Measurements from ENCODE around the gene LEFTY2. TPM values are rescaled to one million over a fixed set of nuclear protein-coding genes. Genes with fewer than 3 reads are reported as not detected.

LEFTY2 gene
- total RNA-seq, 1 experiment from 2014 or later = not detected

- Histone ChIP-seq H3K4me3 (ENCODE audit: low read length) (no peak overlapping the region), H3K27ac (ENCODE audit: low read length) (no peak overlapping the region), H3K4me2 (ENCODE audit: low read length) (no peak overlapping the region), H3K9me3 (ENCODE audit: low read length) (no peaks in the 10 kb centered on the region), H3K9ac (ENCODE audit: low read length) (no peak overlapping the region), H3F3A (ENCODE audit: low read length, unreplicated experiment) (no peaks in the 10 kb centered on the region), H4K20me1 (ENCODE audit: low read length) (no peaks in the 10 kb centered on the region), H3K9me2 (replicated peaks; ENCODE audit: low read length) (no peaks in the 10 kb centered on the region), H2AFZ (ENCODE audit: low read length) (peak overlapping the region; percentile 7; the same call in 1 of the 2 replicates), H3K4me1 (ENCODE audit: insufficient read depth, low read length) (peaks cover 13% of the 10 kb centered on the region), H3K36me3 (ENCODE audit: low read depth, low read length) (no peaks in the 10 kb centered on the region), H3K27me3 (ENCODE audit: low read length) (no peaks in the 10 kb centered on the region), H3K79me2 (ENCODE audit: low read length) (peaks cover 5% of the 10 kb centered on the region)
- ChIA-PET POLR2A (ENCODE audit: unreplicated experiment) (no interaction called here), CTCF (no interaction called here)
- TF ChIP-seq EZH2 (IDR thresholded peaks at IDR 0.05; ENCODE audit: low read length, unreplicated experiment) = no peak
- no peak for TF ChIP-seq EZH2phosphoT487 (IDR thresholded peaks at IDR 0.05; ENCODE audit: borderline replicate concordance, low read length)
- TF ChIP-seq CTCF (conservative IDR thresholded peaks at IDR 0.05; ENCODE audit: low read depth, low read length) = no peak
- BruUV-seq (replicated peaks) = no TSS peak
- intact Hi-C loops (cut with micrococcal nuclease) = no loop called here
- DNase-seq (no peak), ATAC-seq (no peak)
Observed at GRCh38 chr1:225928186-225929175, 12.5 kb downstream of the LEFTY2 start.

GRCh38 chr1:225926551-225927113, 14.4 kb downstream of the LEFTY2 start:
- Histone ChIP-seq H3K27ac (ENCODE audit: low read length) (no peak overlapping the region), H3F3A (ENCODE audit: low read length, unreplicated experiment) (no peaks in the 10 kb centered on the region), H3K27me3 (ENCODE audit: low read length) (no peaks in the 10 kb centered on the region), H3K9me2 (replicated peaks; ENCODE audit: low read length) (no peaks in the 10 kb centered on the region), H3K79me2 (ENCODE audit: low read length) (peaks cover 21% of the 10 kb centered on the region), H3K9me3 (ENCODE audit: low read length) (no peaks in the 10 kb centered on the region), H3K36me3 (ENCODE audit: low read depth, low read length) (peaks cover 5% of the 10 kb centered on the region; the same call in 1 of the 2 replicates), H3K9ac (ENCODE audit: low read length) (no peak overlapping the region), H4K20me1 (ENCODE audit: low read length) (peaks cover 3% of the 10 kb centered on the region; the same call in 1 of the 2 replicates), H3K4me3 (ENCODE audit: low read length) (no peak overlapping the region), H2AFZ (ENCODE audit: low read length) (no peak overlapping the region; the same call in 1 of the 2 replicates), H3K4me1 (ENCODE audit: insufficient read depth, low read length) (peaks cover 22% of the 10 kb centered on the region), H3K4me2 (ENCODE audit: low read length) (no peak overlapping the region)
- intact Hi-C loops (cut with micrococcal nuclease) = no loop called here
- TF ChIP-seq CTCF (conservative IDR thresholded peaks at IDR 0.05; ENCODE audit: low read depth, low read length) (no peak), EZH2phosphoT487 (IDR thresholded peaks at IDR 0.05; ENCODE audit: borderline replicate concordance, low read length) (no peak), EZH2 (IDR thresholded peaks at IDR 0.05; ENCODE audit: low read length, unreplicated experiment) (no peak)
- POLR2A ChIA-PET (ENCODE audit: unreplicated experiment) = no interaction called here
- CTCF ChIA-PET = no interaction called here
- ATAC-seq (no peak), DNase-seq (peak; percentile 32)
- BruUV-seq (replicated peaks) = no TSS peak

All from PC-3 (cell line).